GM21529 (cell line): ENCODE results near the gene KRTAP5-4.
"Not testable (repeated sequence)": the region's sequence is repeated elsewhere in the genome, so short reads cannot be mapped to it uniquely, and the experiment has no call there.

Source experiments
- ATAC-seq: cut with Tn5 transposase; IDR thresholded peaks from one replicate; pipeline ENCODE4 v1.9.1; 2021; ENCODE audit not compliant: unreplicated experiment

Gene KRTAP5-4

GRCh38 chr11:1604181-1604580 is 17.8 kb downstream of the KRTAP5-4 start:
- ATAC-seq = no peak

GRCh38 chr11:1603629-1604028 is 18.3 kb downstream of the KRTAP5-4 start:
- ATAC-seq = no peak

- not testable (repeated sequence) for ATAC-seq
These were observed 20.3 kb downstream of the KRTAP5-4 start for GRCh38 chr11:1601663-1602062.

- ATAC-seq = no peak
These were observed 21.3 kb downstream of the KRTAP5-4 start for GRCh38 chr11:1600626-1601025.

- ATAC-seq = no peak
These were observed 23.1 kb downstream of the KRTAP5-4 start for GRCh38 chr11:1598816-1599215.

GRCh38 chr11:1598406-1598805 is 23.5 kb downstream of the KRTAP5-4 start:
- ATAC-seq = not testable (repeated sequence)

- no peak for ATAC-seq
These were observed 24.0 kb downstream of the KRTAP5-4 start, which contains the start of gene KRTAP5-2 for GRCh38 chr11:1597994-1598380. Gene KRTAP5-2, minus strand, starts transcription at chr11:1598294. Its CDS starts 44 bp downstream, at chr11:1598250.

- ATAC-seq = no peak
These were observed 24.5 kb downstream of the KRTAP5-4 start for GRCh38 chr11:1597331-1597993.

GRCh38 chr11:1596576-1597121 is 25.3 kb downstream of the KRTAP5-4 start:
- ATAC-seq = not testable (repeated sequence)

- not testable (repeated sequence) for ATAC-seq
These were observed 25.9 kb downstream of the KRTAP5-4 start for GRCh38 chr11:1595994-1596575.

GRCh38 chr11:1592628-1593027 is 29.3 kb downstream of the KRTAP5-4 start:
- no peak for ATAC-seq

GRCh38 chr11:1589996-1590395 is 31.9 kb downstream of the KRTAP5-4 start:
- no peak for ATAC-seq

GRCh38 chr11:1589191-1589963 is 32.6 kb downstream of the KRTAP5-4 start:
- not testable (repeated sequence) for ATAC-seq

GRCh38 chr11:1586699-1587098 is 35.2 kb downstream of the KRTAP5-4 start:
- ATAC-seq = no peak

- ATAC-seq = not testable (repeated sequence)
These were observed 37.1 kb downstream of the KRTAP5-4 start, which contains the start of gene KRTAP5-1 for GRCh38 chr11:1584661-1585370. Gene KRTAP5-1, minus strand, starts transcription at chr11:1585283. Its CDS starts 34 bp downstream, at chr11:1585249.

- not testable (repeated sequence) for ATAC-seq
These were observed 39.0 kb downstream of the KRTAP5-4 start for GRCh38 chr11:1582909-1583308.

- no peak for ATAC-seq
These were observed 40.0 kb downstream of the KRTAP5-4 start for GRCh38 chr11:1581976-1582375.

- no peak for ATAC-seq
These were observed 45.1 kb downstream of the KRTAP5-4 start for GRCh38 chr11:1576825-1577224.

- ATAC-seq = not testable (repeated sequence)
These were observed 46.2 kb downstream of the KRTAP5-4 start for GRCh38 chr11:1575756-1576155.

GRCh38 chr11:1574933-1575242 is 47.0 kb downstream of the KRTAP5-4 start:
- ATAC-seq = no peak
